ENCODE data around the gene KRTAP10-12.

KRTAP10-12 gene

GRCh38 chr21:44710294-44710665, 13.3 kb downstream of the KRTAP10-12 start:
- Histone ChIP-seq H3K27ac (ENCODE audit: low read length) (no peak overlapping the region), H3K9ac (ENCODE audit: low read length) (no peak overlapping the region), H3K9me3 (ENCODE audit: control insufficient read depth, low read depth, low read length) (no peaks in the 10 kb centered on the region), H3K27me3 (ENCODE audit: control insufficient read depth, insufficient read depth, low read length) (peaks cover 93% of the 10 kb centered on the region), H3K4me1 (ENCODE audit: control insufficient read depth, low read depth, low read length) (peaks cover 61% of the 10 kb centered on the region), H3K36me3 (ENCODE audit: control insufficient read depth, low read depth, low read length) (no peaks in the 10 kb centered on the region), H3K4me3 (ENCODE audit: low read length) (peak overlapping the region; percentile 65)

- no peak overlapping the region for H3K27ac ChIP-seq (ENCODE audit: low read length)
- H3K9me3 ChIP-seq (ENCODE audit: control insufficient read depth, low read depth, low read length) = no peaks in the 10 kb centered on the region
- H3K36me3 ChIP-seq (ENCODE audit: control insufficient read depth, low read depth, low read length) = no peaks in the 10 kb centered on the region
- H3K4me1 ChIP-seq (ENCODE audit: control insufficient read depth, low read depth, low read length) = peaks cover 61% of the 10 kb centered on the region
- no peak overlapping the region for H3K9ac ChIP-seq (ENCODE audit: low read length)
- peak overlapping the region; percentile 65 for H3K4me3 ChIP-seq (ENCODE audit: low read length)
- peaks cover 92% of the 10 kb centered on the region for H3K27me3 ChIP-seq (ENCODE audit: control insufficient read depth, insufficient read depth, low read length)
Observed at GRCh38 chr21:44710756-44711326, 13.9 kb downstream of the KRTAP10-12 start.

- no peak within 1 kb of the TSS for H3K27ac ChIP-seq (ENCODE audit: low read length)
- peak within 1 kb of the TSS; percentile 65 for H3K4me3 ChIP-seq (ENCODE audit: low read length)
- H3K9me3 ChIP-seq (ENCODE audit: control insufficient read depth, low read depth, low read length) = no peaks in the 10 kb centered on the region
- H3K27me3 ChIP-seq (ENCODE audit: control insufficient read depth, insufficient read depth, low read length) = peaks cover 85% of the 10 kb centered on the region
- no peak within 1 kb of the TSS for H3K9ac ChIP-seq (ENCODE audit: low read length)
- H3K36me3 ChIP-seq (ENCODE audit: control insufficient read depth, low read depth, low read length) = no peaks in the 10 kb centered on the region
- peaks cover 57% of the 10 kb centered on the region for H3K4me1 ChIP-seq (ENCODE audit: control insufficient read depth, low read depth, low read length)
Observed at GRCh38 chr21:44711327-44712202, 14.6 kb downstream of the KRTAP10-12 start, which contains the start of gene TSPEAR. TSS of gene TSPEAR (minus strand) at chr21:44711572. CDS start at chr21:44711514, 58 bp downstream.

- H3K4me3 ChIP-seq (ENCODE audit: low read length) = peak overlapping the region; percentile 65
- H3K4me1 ChIP-seq (ENCODE audit: control insufficient read depth, low read depth, low read length) = peaks cover 53% of the 10 kb centered on the region
- no peak overlapping the region for H3K9ac ChIP-seq (ENCODE audit: low read length)
- H3K9me3 ChIP-seq (ENCODE audit: control insufficient read depth, low read depth, low read length) = no peaks in the 10 kb centered on the region
- H3K36me3 ChIP-seq (ENCODE audit: control insufficient read depth, low read depth, low read length) = no peaks in the 10 kb centered on the region
- H3K27ac ChIP-seq (ENCODE audit: low read length) = no peak overlapping the region
- H3K27me3 ChIP-seq (ENCODE audit: control insufficient read depth, insufficient read depth, low read length) = peaks cover 77% of the 10 kb centered on the region
Observed at GRCh38 chr21:44712203-44713028, 15.4 kb downstream of the KRTAP10-12 start.

GRCh38 chr21:44713130-44713529, 16.2 kb downstream of the KRTAP10-12 start:
- Histone ChIP-seq H3K27ac (ENCODE audit: low read length) (no peak overlapping the region), H3K36me3 (ENCODE audit: control insufficient read depth, low read depth, low read length) (no peaks in the 10 kb centered on the region), H3K4me3 (ENCODE audit: low read length) (no peak overlapping the region), H3K4me1 (ENCODE audit: control insufficient read depth, low read depth, low read length) (peaks cover 53% of the 10 kb centered on the region), H3K27me3 (ENCODE audit: control insufficient read depth, insufficient read depth, low read length) (peaks cover 69% of the 10 kb centered on the region), H3K9me3 (ENCODE audit: control insufficient read depth, low read depth, low read length) (no peaks in the 10 kb centered on the region), H3K9ac (ENCODE audit: low read length) (no peak overlapping the region)

GRCh38 chr21:44713846-44714245, 16.9 kb downstream of the KRTAP10-12 start:
- no peak overlapping the region for H3K9ac ChIP-seq (ENCODE audit: low read length)
- no peaks in the 10 kb centered on the region for H3K9me3 ChIP-seq (ENCODE audit: control insufficient read depth, low read depth, low read length)
- H3K36me3 ChIP-seq (ENCODE audit: control insufficient read depth, low read depth, low read length) = no peaks in the 10 kb centered on the region
- peaks cover 53% of the 10 kb centered on the region for H3K4me1 ChIP-seq (ENCODE audit: control insufficient read depth, low read depth, low read length)
- H3K27me3 ChIP-seq (ENCODE audit: control insufficient read depth, insufficient read depth, low read length) = peaks cover 62% of the 10 kb centered on the region
- no peak overlapping the region for H3K27ac ChIP-seq (ENCODE audit: low read length)
- H3K4me3 ChIP-seq (ENCODE audit: low read length) = no peak overlapping the region

- H3K9ac ChIP-seq (ENCODE audit: low read length) = no peak overlapping the region
- no peak overlapping the region for H3K27ac ChIP-seq (ENCODE audit: low read length)
- no peak overlapping the region for H3K4me3 ChIP-seq (ENCODE audit: low read length)
- H3K27me3 ChIP-seq (ENCODE audit: control insufficient read depth, insufficient read depth, low read length) = peaks cover 52% of the 10 kb centered on the region
- no peaks in the 10 kb centered on the region for H3K36me3 ChIP-seq (ENCODE audit: control insufficient read depth, low read depth, low read length)
- no peaks in the 10 kb centered on the region for H3K9me3 ChIP-seq (ENCODE audit: control insufficient read depth, low read depth, low read length)
- peaks cover 43% of the 10 kb centered on the region for H3K4me1 ChIP-seq (ENCODE audit: control insufficient read depth, low read depth, low read length)
Observed at GRCh38 chr21:44714905-44715304, 17.9 kb downstream of the KRTAP10-12 start.

- Histone ChIP-seq H3K4me3 (ENCODE audit: low read length) (no peak overlapping the region), H3K27me3 (ENCODE audit: control insufficient read depth, insufficient read depth, low read length) (peaks cover 31% of the 10 kb centered on the region), H3K9me3 (ENCODE audit: control insufficient read depth, low read depth, low read length) (no peaks in the 10 kb centered on the region), H3K36me3 (ENCODE audit: control insufficient read depth, low read depth, low read length) (no peaks in the 10 kb centered on the region), H3K27ac (ENCODE audit: low read length) (no peak overlapping the region), H3K9ac (ENCODE audit: low read length) (no peak overlapping the region), H3K4me1 (ENCODE audit: control insufficient read depth, low read depth, low read length) (peaks cover 27% of the 10 kb centered on the region)
Observed at GRCh38 chr21:44716984-44717383, 20.0 kb downstream of the KRTAP10-12 start.

GRCh38 chr21:44718093-44718492, 21.1 kb downstream of the KRTAP10-12 start:
- Histone ChIP-seq H3K4me3 (ENCODE audit: low read length) (no peak overlapping the region), H3K4me1 (ENCODE audit: control insufficient read depth, low read depth, low read length) (peaks cover 29% of the 10 kb centered on the region), H3K36me3 (ENCODE audit: control insufficient read depth, low read depth, low read length) (no peaks in the 10 kb centered on the region), H3K9ac (ENCODE audit: low read length) (no peak overlapping the region), H3K9me3 (ENCODE audit: control insufficient read depth, low read depth, low read length) (no peaks in the 10 kb centered on the region), H3K27ac (ENCODE audit: low read length) (no peak overlapping the region), H3K27me3 (ENCODE audit: control insufficient read depth, insufficient read depth, low read length) (peaks cover 29% of the 10 kb centered on the region)

- H3K9me3 ChIP-seq (ENCODE audit: control insufficient read depth, low read depth, low read length) = no peaks in the 10 kb centered on the region
- H3K27ac ChIP-seq (ENCODE audit: low read length) = no peak overlapping the region
- H3K27me3 ChIP-seq (ENCODE audit: control insufficient read depth, insufficient read depth, low read length) = peaks cover 29% of the 10 kb centered on the region
- peaks cover 29% of the 10 kb centered on the region for H3K4me1 ChIP-seq (ENCODE audit: control insufficient read depth, low read depth, low read length)
- H3K36me3 ChIP-seq (ENCODE audit: control insufficient read depth, low read depth, low read length) = no peaks in the 10 kb centered on the region
- H3K4me3 ChIP-seq (ENCODE audit: low read length) = no peak overlapping the region
- no peak overlapping the region for H3K9ac ChIP-seq (ENCODE audit: low read length)
Observed at GRCh38 chr21:44718571-44718970, 21.6 kb downstream of the KRTAP10-12 start.

- H3K27ac ChIP-seq (ENCODE audit: low read length) = no peak overlapping the region
- H3K9ac ChIP-seq (ENCODE audit: low read length) = no peak overlapping the region
- no peaks in the 10 kb centered on the region for H3K36me3 ChIP-seq (ENCODE audit: control insufficient read depth, low read depth, low read length)
- no peaks in the 10 kb centered on the region for H3K9me3 ChIP-seq (ENCODE audit: control insufficient read depth, low read depth, low read length)
- no peak overlapping the region for H3K4me3 ChIP-seq (ENCODE audit: low read length)
- peaks cover 21% of the 10 kb centered on the region for H3K4me1 ChIP-seq (ENCODE audit: control insufficient read depth, low read depth, low read length)
- peaks cover 23% of the 10 kb centered on the region for H3K27me3 ChIP-seq (ENCODE audit: control insufficient read depth, insufficient read depth, low read length)
Observed at GRCh38 chr21:44720170-44720569, 23.2 kb downstream of the KRTAP10-12 start.
